GM19351 (cell line): Measurements from ENCODE around the gene TAPT1.
A peak's percentile ranks its signal among the peaks of the same experiment; 100 is the strongest.

Source experiments
- ATAC-seq: cut with Tn5 transposase; IDR thresholded peaks from one replicate; pipeline ENCODE4 v1.9.1; 2021; ENCODE audit warnings: mild to moderate bottlenecking, moderate library complexity; ENCODE audit not compliant: unreplicated experiment

TAPT1 gene

DNA sequence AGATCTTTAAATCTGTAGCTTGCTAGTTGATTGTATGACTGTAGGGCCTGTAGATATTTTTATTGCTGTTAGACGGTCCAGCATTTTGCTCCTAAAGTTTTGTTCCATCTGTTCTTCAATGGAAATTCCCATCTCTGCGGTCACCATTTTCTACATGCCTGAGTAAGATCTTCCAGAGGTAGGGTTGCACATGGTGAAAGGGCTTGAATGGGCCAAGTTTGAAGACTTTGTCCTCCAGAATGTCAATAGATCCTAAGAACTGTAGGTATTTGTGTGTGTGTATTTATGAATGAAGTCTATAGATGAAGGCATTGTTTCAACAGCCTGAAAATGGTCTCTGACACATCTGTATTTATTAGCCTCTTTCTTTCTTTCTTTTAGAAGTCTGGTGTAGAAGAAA is 22.3 kb upstream of the TAPT1 start:
- no peak for ATAC-seq

GRCh38 chr4:16245241-16245640 is 19.0 kb upstream of the TAPT1 start:
- ATAC-seq: no peak

- no peak for ATAC-seq
Observed at GRCh38 chr4:16243285-16243684, 17.0 kb upstream of the TAPT1 start.

DNA sequence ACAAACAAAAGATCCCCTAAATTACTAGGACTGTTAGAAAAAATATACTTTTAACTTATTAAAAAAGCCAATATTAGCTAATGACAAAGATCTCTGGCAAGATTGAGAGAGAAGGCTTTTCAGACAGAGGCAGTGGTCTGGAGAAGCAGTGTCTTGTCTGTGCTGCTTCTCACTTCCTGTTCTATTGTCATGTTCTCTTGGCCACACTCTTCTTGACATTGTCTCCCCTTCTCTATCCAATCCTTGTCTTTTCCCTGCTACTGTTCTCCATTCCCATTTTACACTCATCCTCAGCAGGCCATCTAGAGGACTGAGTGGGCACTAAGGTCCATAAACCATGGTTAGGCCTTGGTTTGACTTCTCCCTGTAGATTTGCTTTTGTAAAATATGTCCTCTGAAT is 14.0 kb upstream of the TAPT1 start:
- no peak for ATAC-seq

- ATAC-seq: no peak
Observed at GRCh38 chr4:16239086-16239485, 12.8 kb upstream of the TAPT1 start.

DNA sequence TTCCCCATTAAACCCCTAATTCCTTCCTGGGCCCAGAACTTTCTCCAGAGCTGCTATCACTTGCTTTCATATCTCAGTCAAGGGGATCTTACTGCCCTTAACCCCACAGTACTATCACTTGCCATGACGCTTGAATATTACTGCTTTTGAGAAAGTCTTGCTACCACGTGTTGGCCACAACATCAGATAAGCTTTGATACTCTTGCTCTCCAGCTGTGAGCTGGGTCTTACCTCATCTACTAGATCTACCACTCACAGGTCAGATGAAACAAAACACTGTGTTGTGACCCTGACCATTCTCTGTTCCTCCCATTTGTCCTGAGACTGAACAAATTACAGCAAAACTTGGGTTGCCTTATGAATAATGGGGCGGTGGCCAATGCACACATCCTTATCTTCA is 12.1 kb upstream of the TAPT1 start:
- no peak for ATAC-seq

DNA sequence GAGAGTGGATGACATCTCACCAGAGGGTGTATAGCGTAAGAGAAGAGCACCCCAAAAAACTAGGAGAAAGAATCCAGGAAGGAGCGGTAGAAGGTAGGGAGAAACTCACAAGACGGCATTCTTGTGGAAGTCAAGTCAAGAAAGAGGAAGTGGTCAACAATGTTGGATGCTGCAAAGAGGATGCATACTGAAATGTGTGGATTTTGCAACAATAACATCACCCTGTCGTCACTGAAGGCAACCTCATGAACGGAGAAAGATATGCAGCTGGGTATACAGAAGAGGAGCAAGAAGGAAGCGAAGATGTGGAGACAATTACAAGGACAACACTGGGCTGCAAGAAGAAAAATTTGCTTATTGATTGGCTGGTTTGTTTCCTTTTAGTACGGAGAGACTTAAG is 11.4 kb upstream of the TAPT1 start:
- ATAC-seq: no peak

DNA sequence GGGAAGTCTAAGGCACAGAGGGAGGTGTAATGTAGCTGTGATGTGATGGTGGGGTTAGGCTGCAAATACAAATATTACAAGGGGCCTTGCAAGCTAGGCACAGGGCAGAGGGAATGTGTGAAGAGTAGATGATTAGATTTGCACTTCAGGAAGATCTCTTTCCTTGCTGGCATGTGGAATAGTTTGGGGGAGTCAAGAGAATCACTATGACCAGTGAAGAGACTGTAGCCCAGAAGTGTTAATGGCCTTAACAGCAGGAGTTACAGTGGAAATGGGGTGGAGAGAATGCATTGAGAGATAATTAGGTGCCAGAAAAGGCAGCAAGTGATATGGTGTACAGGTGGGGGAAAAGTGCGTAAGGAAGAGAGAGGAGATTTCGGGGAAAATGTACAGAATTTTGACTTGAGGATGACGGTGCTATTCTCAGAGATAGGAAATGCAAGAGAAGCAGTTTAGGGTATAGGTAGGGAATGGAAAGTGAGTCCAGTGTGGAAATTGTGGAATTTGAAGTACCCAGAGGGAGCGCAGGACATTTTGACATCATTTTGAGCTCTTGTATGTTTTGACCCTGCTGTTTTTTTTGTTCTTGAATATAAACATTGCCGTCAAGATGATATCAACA is 10.2 kb upstream of the TAPT1 start:
- no peak for ATAC-seq

DNA sequence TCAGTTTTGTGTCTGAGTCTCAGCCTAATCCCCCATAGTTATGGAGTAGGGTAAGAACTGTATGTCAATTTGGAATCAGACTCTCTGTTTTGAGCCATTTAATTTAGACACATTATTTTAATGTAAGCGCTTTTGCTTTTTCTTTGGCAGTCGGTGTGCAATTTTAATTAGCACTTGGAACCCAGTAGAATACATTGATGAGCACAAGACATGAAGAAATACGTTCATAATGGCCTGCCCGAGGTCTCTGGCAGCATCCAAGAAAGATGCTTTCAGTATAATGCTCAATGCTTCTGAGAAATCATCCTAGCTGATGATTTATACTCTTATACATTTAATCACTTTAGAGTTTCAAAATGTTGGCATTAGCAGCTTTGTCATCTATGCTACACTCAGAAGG is 8.9 kb upstream of the TAPT1 start:
- ATAC-seq: no peak

- no peak for ATAC-seq
Observed at GRCh38 chr4:16233569-16234177, 7.4 kb upstream of the TAPT1 start.

GRCh38 chr4:16231570-16232245 is 5.4 kb upstream of the TAPT1 start:
- no peak for ATAC-seq

- no peak for ATAC-seq
Observed at GRCh38 chr4:16230308-16230707, 4.0 kb upstream of the TAPT1 start.

GRCh38 chr4:16229604-16230003 is 3.3 kb upstream of the TAPT1 start:
- ATAC-seq: no peak

DNA sequence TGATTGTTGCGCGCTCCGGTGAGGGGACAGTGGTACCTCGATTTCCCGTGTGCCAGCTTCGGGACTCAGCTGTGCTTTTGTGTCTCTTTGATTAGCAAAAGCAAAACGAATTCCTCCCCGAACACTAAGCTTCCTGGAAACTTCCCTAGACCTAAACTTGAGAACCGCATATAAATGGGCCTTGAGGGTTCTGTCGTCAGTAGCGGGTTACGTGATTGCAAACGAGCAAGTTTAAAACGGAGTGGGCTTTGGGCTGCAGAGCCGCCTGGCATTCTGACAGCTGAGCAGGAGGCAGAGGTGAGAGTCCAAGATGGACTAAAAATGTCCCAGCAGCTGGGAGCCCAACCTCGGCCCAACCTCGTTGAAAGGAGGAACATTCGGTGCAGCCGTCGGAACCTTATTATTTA is 1.2 kb upstream of the TAPT1 start:
- no peak for ATAC-seq

- peak; percentile 37 for ATAC-seq
Observed at GRCh38 chr4:16226816-16227461, 668 bp upstream of the TAPT1 start.

DNA sequence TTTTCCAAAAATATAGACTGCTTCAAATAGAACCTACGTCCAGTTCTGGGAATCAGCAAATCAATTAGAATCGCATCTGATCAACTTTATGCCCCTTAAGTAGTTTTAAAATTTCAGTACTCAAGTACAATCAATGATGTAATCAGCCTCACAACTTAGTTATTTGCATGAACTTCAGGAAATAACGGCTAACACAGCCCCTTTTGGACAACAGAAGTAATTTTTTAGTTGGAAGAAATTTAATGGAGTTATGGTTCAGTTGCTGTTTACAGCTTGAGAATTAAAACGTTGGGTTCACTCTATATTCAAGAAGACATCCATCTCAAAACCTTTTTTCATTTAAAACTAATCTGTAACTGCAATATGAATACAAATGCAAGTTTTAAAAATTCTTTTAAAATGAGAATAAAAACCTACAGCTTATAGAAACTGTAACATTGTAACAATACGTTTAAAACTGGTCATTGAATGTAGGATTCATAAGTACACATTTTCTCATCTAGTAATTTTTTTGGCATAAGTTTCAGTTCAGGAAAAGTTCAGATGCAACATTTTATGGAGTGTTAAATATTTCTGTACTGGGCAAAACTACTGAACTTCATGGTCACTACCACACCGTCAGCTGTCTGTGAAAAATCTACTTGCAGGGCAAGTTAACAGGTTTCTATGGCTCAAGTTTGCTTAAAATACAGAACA is 956 bp downstream of the TAPT1 start:
- peak; percentile 3 for ATAC-seq

DNA sequence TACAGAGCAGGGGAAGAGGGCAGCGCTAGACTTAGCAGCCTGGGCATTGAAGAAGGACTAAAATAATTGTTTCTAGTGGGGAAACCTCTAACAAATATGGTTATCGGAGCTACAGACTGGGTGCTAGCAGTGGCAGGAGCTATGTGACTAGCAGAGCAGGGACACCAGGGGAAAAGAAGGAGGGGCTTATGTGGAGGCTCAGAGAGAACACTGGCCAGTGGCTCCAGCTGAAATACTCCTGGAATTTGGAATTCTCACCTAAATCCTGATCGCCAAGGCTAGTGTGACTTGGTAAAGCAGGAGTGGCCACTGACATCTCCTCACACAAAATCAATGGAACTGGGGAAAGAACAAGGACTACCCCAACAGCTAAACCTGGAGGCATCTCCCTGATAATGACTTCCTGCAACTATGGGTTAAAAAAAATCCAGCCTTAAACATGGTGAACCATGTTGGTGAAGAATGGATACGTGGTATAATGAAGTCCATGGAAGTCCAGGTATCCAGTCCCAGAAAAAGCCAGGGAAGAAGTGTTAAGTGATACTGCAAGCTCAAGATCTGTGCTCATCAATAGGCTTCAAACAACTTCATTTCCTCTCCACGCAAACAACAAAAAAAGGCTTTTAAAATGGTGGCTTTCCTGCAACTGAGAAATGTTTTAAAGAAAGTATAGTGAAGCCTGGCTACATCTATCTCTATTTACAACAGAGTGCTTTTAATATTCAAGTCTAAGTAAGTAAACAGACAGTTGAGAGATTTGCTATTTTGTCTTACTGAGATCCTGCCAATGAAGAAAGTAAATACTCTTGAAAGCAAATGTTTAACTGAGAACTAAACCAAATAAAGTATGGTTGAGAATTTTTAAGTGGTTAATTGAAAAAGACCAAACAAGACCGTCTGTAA is 1.8 kb downstream of the TAPT1 start:
- no peak for ATAC-seq

DNA sequence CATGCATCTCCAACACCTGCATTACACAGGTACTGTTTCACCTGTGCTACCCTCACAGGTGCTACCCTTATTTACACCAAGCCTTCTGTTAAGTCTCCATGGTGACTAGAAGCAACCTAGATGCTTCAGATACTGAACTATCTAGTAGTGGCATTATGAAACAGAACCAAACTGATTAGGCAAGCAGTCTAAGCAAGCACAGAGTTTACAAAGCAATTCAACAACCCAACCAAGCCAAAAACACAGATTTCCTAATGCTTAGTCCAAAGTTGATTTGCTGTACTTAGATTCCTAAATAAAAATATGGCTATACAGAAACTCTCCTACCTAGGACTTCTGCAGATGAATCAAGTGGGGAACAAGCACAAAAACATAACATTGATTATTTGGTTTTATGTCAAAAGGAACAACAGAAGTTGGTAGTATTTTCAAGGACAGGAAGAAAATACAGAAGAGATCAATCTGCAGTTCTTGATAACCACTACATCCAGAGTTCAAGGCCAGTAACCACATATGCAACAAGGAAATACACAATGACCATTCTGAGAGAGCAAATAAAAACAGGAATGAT is 3.2 kb downstream of the TAPT1 start:
- ATAC-seq: no peak

- no peak for ATAC-seq
Observed at GRCh38 chr4:16218950-16219349, 7.3 kb downstream of the TAPT1 start.
